Urinary bladder (tissue), 4 donors: ENCODE data around the gene GRK4. TPM values are rescaled to one million over a fixed set of nuclear protein-coding genes. Genes with fewer than 3 reads are reported as not detected.
"Not testable (repeated sequence)": the region's sequence is repeated elsewhere in the genome, so short reads cannot be mapped to it uniquely, and the experiment has no call there.

Experiments
- DNase-seq: peaks from one replicate; pipeline ENCODE4 v3.0.0-alpha.2; 2015; ENCODE audit errors: extremely low spot score
- H3K27ac ChIP-seq: one replicate; pipeline ENCODE4 v1.5.1; 2013; ENCODE audit warnings: low read depth, mild to moderate bottlenecking, moderate library complexity
- H3K36me3 ChIP-seq: one replicate; pipeline ENCODE4 v1.6.1; 2013; ENCODE audit warnings: mild to moderate bottlenecking, moderate library complexity; ENCODE audit not compliant: insufficient read depth
- H3K4me1 ChIP-seq: one replicate; pipeline ENCODE4 v1.6.1; 2013; ENCODE audit warnings: mild to moderate bottlenecking, moderate library complexity; ENCODE audit not compliant: insufficient read depth
- H3K4me3 ChIP-seq: one replicate; pipeline ENCODE4 v1.5.1; 2013; ENCODE audit warnings: low read depth, low read length
- WGBS: extraction: QIAGEN DNeasy Blood & Tissue Kit; methylation state at CpG from one replicate; pipeline ENCODE4 v1.1.7; 2013; 5-methylcytosine and 5-hydroxymethylcytosine counted together
- polyA plus RNA-seq: library from polyadenylated mRNA; stranded (reverse); fragments of 200-250 nt; gene quantifications from one replicate; pipeline ENCODE4 v1.2.3, GENCODE V29; 2013
- total RNA-seq: library from RNA; depleted of rRNA; stranded (reverse); fragments of >200 nt; gene quantifications from one replicate; pipeline ENCODE4 v1.2.3, GENCODE V29; 2014
- donor health status: healthy with polysubstance abuse.
- donor health status: healthy.

Gene GRK4
- total and polyA plus RNA-seq, 2 donors, result 3.1 to 9.9 TPM

- no peak for DNase-seq
- 83% methylated on average over 24 of the region's 24 CpGs for WGBS
- peaks cover 8% of the 10 kb centered on the region for H3K36me3 ChIP-seq
- H3K4me1 ChIP-seq, result no peaks in the 10 kb centered on the region
- no peak overlapping the region for H3K4me3 ChIP-seq
- H3K27ac ChIP-seq, result no peak overlapping the region
These were observed 22.0 kb upstream of the GRK4 start for GRCh38 chr4:2941138-2942036.

GRCh38 chr4:2942037-2942531, 21.3 kb upstream of the GRK4 start:
- no peak for DNase-seq
- Histone ChIP-seq H3K36me3 (peaks cover 10% of the 10 kb centered on the region), H3K4me3 (no peak overlapping the region), H3K4me1 (no peaks in the 10 kb centered on the region), H3K27ac (peak overlapping the region; percentile 30)
- 89% methylated on average over 21 of the region's 21 CpGs for WGBS

- Histone ChIP-seq H3K4me1 (no peaks in the 10 kb centered on the region), H3K36me3 (peaks cover 10% of the 10 kb centered on the region), H3K4me3 (no peak overlapping the region), H3K27ac (peak overlapping the region; percentile 33)
- no peak for DNase-seq
- 79% methylated on average over 31 of the region's 31 CpGs for WGBS
These were observed 20.6 kb upstream of the GRK4 start for GRCh38 chr4:2942532-2943363.

- peak overlapping the region; percentile 33 for H3K27ac ChIP-seq
- 93% methylated on average over 20 of the region's 20 CpGs for WGBS
- H3K36me3 ChIP-seq, result peaks cover 10% of the 10 kb centered on the region
- no peak overlapping the region for H3K4me3 ChIP-seq
- no peaks in the 10 kb centered on the region for H3K4me1 ChIP-seq
- no peak for DNase-seq
These were observed 19.8 kb upstream of the GRK4 start for GRCh38 chr4:2943364-2944090.

GRCh38 chr4:2944091-2944482, 19.3 kb upstream of the GRK4 start:
- WGBS, result 84% methylated on average over 11 of the region's 11 CpGs
- peaks cover 10% of the 10 kb centered on the region for H3K36me3 ChIP-seq
- no peak overlapping the region for H3K4me3 ChIP-seq
- H3K27ac ChIP-seq, result no peak overlapping the region
- no peaks in the 10 kb centered on the region for H3K4me1 ChIP-seq
- DNase-seq, result no peak

GRCh38 chr4:2944586-2945526, 18.5 kb upstream of the GRK4 start:
- no peak for DNase-seq
- Histone ChIP-seq H3K4me3 (no peak overlapping the region), H3K4me1 (no peaks in the 10 kb centered on the region), H3K27ac (no peak overlapping the region), H3K36me3 (peaks cover 5% of the 10 kb centered on the region)
- WGBS, result 87% methylated on average over 30 of the region's 30 CpGs

- DNase-seq, H3K36me3 ChIP-seq: not testable (repeated sequence)
- WGBS, result 86% methylated on average over 28 of the region's 30 CpGs
These were observed 17.5 kb upstream of the GRK4 start for GRCh38 chr4:2945619-2946604.

GRCh38 chr4:2946812-2947600, 16.4 kb upstream of the GRK4 start:
- WGBS, result 93% methylated on average over 19 of the region's 19 CpGs
- H3K36me3 ChIP-seq, result peaks cover 2% of the 10 kb centered on the region

More at GRCh38 chr4:2945619-2946604, 17.5 kb upstream of the GRK4 start:
- H3K4me1 ChIP-seq, H3K4me3 ChIP-seq, H3K27ac ChIP-seq: not testable (repeated sequence)

GRCh38 chr4:2947926-2948325, 15.4 kb upstream of the GRK4 start:
- Histone ChIP-seq H3K4me3 (no peak overlapping the region), H3K36me3 (peaks cover 2% of the 10 kb centered on the region), H3K27ac (no peak overlapping the region), H3K4me1 (no peaks in the 10 kb centered on the region)
- WGBS, result 86% methylated on average over 11 of the region's 11 CpGs
- DNase-seq, result no peak

More at GRCh38 chr4:2946812-2947600, 16.4 kb upstream of the GRK4 start:
- no peak overlapping the region for H3K4me3 ChIP-seq
- no peak for DNase-seq
- no peaks in the 10 kb centered on the region for H3K4me1 ChIP-seq
- H3K27ac ChIP-seq, result no peak overlapping the region

- Histone ChIP-seq H3K36me3 (peaks cover 2% of the 10 kb centered on the region), H3K4me3 (no peak overlapping the region), H3K27ac (no peak overlapping the region), H3K4me1 (no peaks in the 10 kb centered on the region)
- no peak for DNase-seq
- 90% methylated on average over 14 of the region's 14 CpGs for WGBS
These were observed 14.2 kb upstream of the GRK4 start for GRCh38 chr4:2948895-2949781.
